Measurements from ENCODE around the gene BRIP1. TPM values are rescaled to one million over a fixed set of nuclear protein-coding genes. Genes with fewer than 3 reads are reported as not detected.

BRIP1 gene
- total and polyA plus RNA-seq, 2 experiments from 2014 or later, result 2.2 to 4.0 TPM

DNA sequence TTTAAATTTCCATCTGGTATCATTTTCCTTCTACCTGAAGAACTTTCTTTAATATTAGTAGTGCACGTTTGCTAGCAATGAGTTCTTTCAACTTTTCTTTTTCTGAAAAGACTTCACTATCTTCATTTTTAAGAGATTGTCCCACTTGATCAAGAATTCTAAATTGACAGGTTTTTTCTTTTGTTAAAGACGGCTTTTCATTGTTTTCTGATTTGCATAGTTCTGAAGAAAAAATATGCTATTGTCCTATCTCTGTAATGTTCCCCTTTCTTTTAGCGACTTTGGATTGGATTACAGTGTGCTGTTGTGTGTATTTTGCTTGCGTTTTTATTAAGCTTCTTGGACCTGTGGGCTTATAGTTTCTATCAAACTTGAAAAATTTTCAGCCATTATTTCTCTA lies 146.0 kb downstream of the BRIP1 start:
- no peaks in the 10 kb centered on the region for H3F3A ChIP-seq (ENCODE audit: insufficient read depth)
- H3K9ac ChIP-seq, result no peak overlapping the region

DNA sequence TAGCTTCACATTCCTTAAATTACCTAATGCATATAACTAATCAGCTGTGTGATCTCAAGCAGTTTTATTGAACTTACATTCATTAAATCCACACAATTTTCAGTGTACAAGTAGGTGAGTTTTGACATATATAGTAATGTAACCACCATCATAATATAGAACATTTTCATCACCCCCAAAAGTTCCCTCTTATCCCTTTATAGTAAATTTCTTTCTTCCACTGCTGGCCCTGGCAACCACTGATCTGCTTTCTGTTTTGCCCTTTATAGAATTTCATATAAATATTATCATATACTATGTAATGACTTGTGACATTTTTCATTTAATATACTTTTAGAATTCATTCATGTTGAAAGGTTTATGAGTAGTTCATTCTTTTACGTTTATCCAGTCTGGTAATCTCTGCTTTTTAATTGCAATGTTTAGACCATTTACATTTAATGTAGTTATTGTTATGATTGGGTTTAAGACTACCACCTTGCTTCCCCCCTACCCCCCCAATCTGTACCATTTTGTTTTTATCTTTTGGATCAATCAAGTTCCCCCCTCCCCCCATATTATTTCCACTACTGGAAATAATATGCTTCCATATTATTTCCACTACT lies 147.0 kb downstream of the BRIP1 start:
- no peak overlapping the region for H3K9ac ChIP-seq
- no peak overlapping the region for H3K27ac ChIP-seq
- DNase-seq, result no peak
- no peak for TF ChIP-seq EZH2 (IDR thresholded peaks at IDR 0.05; ENCODE audit: insufficient read depth, poor library complexity, severe bottlenecking)
- no peak for TF ChIP-seq EZH2phosphoT487 (IDR thresholded peaks at IDR 0.05; ENCODE audit: insufficient read depth, low read depth)
- H3K4me3 ChIP-seq, result no peak overlapping the region
- WGBS, 2 experiments (ENCODE audit: low coverage in 1 of 2, low lambda C conversion rate in 2 of 2, missing lambda C conversion rate in 2 of 2), result 100% methylated on average over 1 of the region's 1 CpG
- H3K27me3 ChIP-seq (replicated peaks; ENCODE audit: insufficient read depth), result no peaks in the 10 kb centered on the region
- peaks cover 4% of the 10 kb centered on the region for H3K9me3 ChIP-seq (ENCODE audit: low read depth)
- no peaks in the 10 kb centered on the region for H3K4me1 ChIP-seq (ENCODE audit: insufficient read depth)
- in situ Hi-C loops (cut with MboI), result no loop called here
- no peaks in the 10 kb centered on the region for H3K36me3 ChIP-seq (ENCODE audit: low read depth)
- no peaks in the 10 kb centered on the region for H3F3A ChIP-seq (ENCODE audit: insufficient read depth)
- H3K4me2 ChIP-seq (ENCODE audit: unreplicated experiment), result no peak overlapping the region
- no peaks in the 10 kb centered on the region for H3K9me2 ChIP-seq (ENCODE audit: insufficient read depth)
- H3K79me2 ChIP-seq (ENCODE audit: insufficient read depth), result no peaks in the 10 kb centered on the region
- H2AFZ ChIP-seq, result no peak overlapping the region
- H4K20me1 ChIP-seq (ENCODE audit: insufficient read depth), result no peaks in the 10 kb centered on the region

More for the DNA sequence above, 146.0 kb downstream of the BRIP1 start:
- Histone ChIP-seq H3K9me3 (ENCODE audit: low read depth) (peaks cover 4% of the 10 kb centered on the region), H3K9me2 (ENCODE audit: insufficient read depth) (no peaks in the 10 kb centered on the region), H4K20me1 (ENCODE audit: insufficient read depth) (no peaks in the 10 kb centered on the region), H3K4me3 (no peak overlapping the region), H3K4me1 (ENCODE audit: insufficient read depth) (no peaks in the 10 kb centered on the region), H3K79me2 (ENCODE audit: insufficient read depth) (no peaks in the 10 kb centered on the region), H3K27me3 (replicated peaks; ENCODE audit: insufficient read depth) (no peaks in the 10 kb centered on the region), H3K36me3 (ENCODE audit: low read depth) (no peaks in the 10 kb centered on the region), H2AFZ (no peak overlapping the region), H3K4me2 (ENCODE audit: unreplicated experiment) (no peak overlapping the region), H3K27ac (no peak overlapping the region)
- DNase-seq, result no peak
- WGBS, 2 experiments (ENCODE audit: low coverage in 1 of 2, low lambda C conversion rate in 2 of 2, missing lambda C conversion rate in 2 of 2), result 98 to 99% methylated on average over 4 of the region's 4 CpGs
- in situ Hi-C loops (cut with MboI), result no loop called here
- no peak for TF ChIP-seq EZH2phosphoT487 (IDR thresholded peaks at IDR 0.05; ENCODE audit: insufficient read depth, low read depth)
- no peak for TF ChIP-seq EZH2 (IDR thresholded peaks at IDR 0.05; ENCODE audit: insufficient read depth, poor library complexity, severe bottlenecking)

- DNase-seq, result no peak
- TF ChIP-seq EZH2phosphoT487 (IDR thresholded peaks at IDR 0.05; ENCODE audit: insufficient read depth, low read depth) (no peak), EZH2 (IDR thresholded peaks at IDR 0.05; ENCODE audit: insufficient read depth, poor library complexity, severe bottlenecking) (no peak)
- H3K79me2 ChIP-seq (ENCODE audit: insufficient read depth), result no peaks in the 10 kb centered on the region
- H3K27ac ChIP-seq, result no peak overlapping the region
- H3K36me3 ChIP-seq (ENCODE audit: low read depth), result no peaks in the 10 kb centered on the region
- H3K4me3 ChIP-seq, result no peak overlapping the region
- H3K27me3 ChIP-seq (replicated peaks; ENCODE audit: insufficient read depth), result no peaks in the 10 kb centered on the region
- in situ Hi-C loops (cut with MboI), result no loop called here
- H3K4me1 ChIP-seq (ENCODE audit: insufficient read depth), result no peaks in the 10 kb centered on the region
- no peaks in the 10 kb centered on the region for H3K9me2 ChIP-seq (ENCODE audit: insufficient read depth)
- no peak overlapping the region for H3K9ac ChIP-seq
- no peak overlapping the region for H3K4me2 ChIP-seq (ENCODE audit: unreplicated experiment)
- no peaks in the 10 kb centered on the region for H3F3A ChIP-seq (ENCODE audit: insufficient read depth)
- 95 to 96% methylated on average over 1 of the region's 1 CpG for WGBS, 2 experiments (ENCODE audit: low coverage in 1 of 2, low lambda C conversion rate in 2 of 2, missing lambda C conversion rate in 2 of 2)
- H4K20me1 ChIP-seq (ENCODE audit: insufficient read depth), result no peaks in the 10 kb centered on the region
- H3K9me3 ChIP-seq (ENCODE audit: low read depth), result peaks cover 4% of the 10 kb centered on the region
- H2AFZ ChIP-seq, result no peak overlapping the region
Observed at GRCh38 chr17:61715348-61715747, 148.0 kb downstream of the BRIP1 start.

GRCh38 chr17:61714300-61714699 lies 149.0 kb downstream of the BRIP1 start:
- no peak for TF ChIP-seq EZH2 (IDR thresholded peaks at IDR 0.05; ENCODE audit: insufficient read depth, poor library complexity, severe bottlenecking)
- no peak for TF ChIP-seq EZH2phosphoT487 (IDR thresholded peaks at IDR 0.05; ENCODE audit: insufficient read depth, low read depth)
- in situ Hi-C loops (cut with MboI), result no loop called here

More at GRCh38 chr17:61714300-61714699, 149.0 kb downstream of the BRIP1 start:
- no peaks in the 10 kb centered on the region for H3K9me2 ChIP-seq (ENCODE audit: insufficient read depth)
- peaks cover 4% of the 10 kb centered on the region for H3K9me3 ChIP-seq (ENCODE audit: low read depth)
- H3K27ac ChIP-seq, result no peak overlapping the region
- no peak for DNase-seq
- H3K27me3 ChIP-seq (replicated peaks; ENCODE audit: insufficient read depth), result no peaks in the 10 kb centered on the region
- no peak overlapping the region for H2AFZ ChIP-seq
- 82% methylated on average over 2 of the region's 2 CpGs for WGBS, 2 experiments (ENCODE audit: low coverage in 1 of 2, low lambda C conversion rate in 2 of 2, missing lambda C conversion rate in 2 of 2)
- no peaks in the 10 kb centered on the region for H3K79me2 ChIP-seq (ENCODE audit: insufficient read depth)
- no peak overlapping the region for H3K4me2 ChIP-seq (ENCODE audit: unreplicated experiment)
- no peak overlapping the region for H3K9ac ChIP-seq
- H3K36me3 ChIP-seq (ENCODE audit: low read depth), result no peaks in the 10 kb centered on the region
- no peak overlapping the region for H3K4me3 ChIP-seq
- no peaks in the 10 kb centered on the region for H4K20me1 ChIP-seq (ENCODE audit: insufficient read depth)
- no peaks in the 10 kb centered on the region for H3F3A ChIP-seq (ENCODE audit: insufficient read depth)
- H3K4me1 ChIP-seq (ENCODE audit: insufficient read depth), result no peaks in the 10 kb centered on the region

Measured in GM23248 (cell line).